Keratinocyte (primary cell): ENCODE data around the gene SLC25A30. TPM values are rescaled to one million over a fixed set of nuclear protein-coding genes. Genes with fewer than 3 reads are reported as not detected.

ENCODE experiments used
- DNase-seq: peaks from one replicate; pipeline ENCODE4 v3.0.0-alpha.2; 2011; ENCODE audit warnings: low read depth, missing footprints, low spot score
- FAIRE-seq: peaks from 2 replicates; lab custom pipeline; 2011; peaks lifted over from hg19 to GRCh38; lab: Jason Lieb, UNC
- H2AFZ ChIP-seq: 2 replicates; pipeline ENCODE4 v1.6.0; 2012; ENCODE audit warnings: low read length, control low read depth, inconsistent platforms; ENCODE audit not compliant: control insufficient read depth
- H3K27ac ChIP-seq: 2 replicates; pipeline ENCODE4 v1.5.1; 2011; ENCODE audit warnings: low read length; ENCODE audit not compliant: control insufficient read depth, insufficient read depth
- H3K27me3 ChIP-seq: 3 replicates; pipeline ENCODE4 v1.6.0; 2011; ENCODE audit warnings: low read length; ENCODE audit not compliant: control insufficient read depth, insufficient read depth; ENCODE audit errors: extremely low read depth
- H3K36me3 ChIP-seq, 2 experiments: 2 replicates in 1 of 2; 3 replicates in 1 of 2; pipeline ENCODE4 v1.5.1; 2011; ENCODE audit warnings: low read length in 2 of 2, mild to moderate bottlenecking in 1 of 2; ENCODE audit not compliant: control insufficient read depth in 2 of 2, insufficient read depth in 2 of 2; ENCODE audit errors: extremely low read depth in 1 of 2
- H3K4me1 ChIP-seq: 3 replicates; pipeline ENCODE4 v1.5.1; 2011; ENCODE audit warnings: low read length; ENCODE audit not compliant: control insufficient read depth, insufficient read depth; ENCODE audit errors: extremely low read depth
- H3K4me2 ChIP-seq: 3 replicates; pipeline ENCODE4 v1.6.0; 2011; ENCODE audit warnings: low read depth, low read length; ENCODE audit not compliant: control insufficient read depth, insufficient read depth; ENCODE audit errors: extremely low read depth
- H3K4me3 ChIP-seq, 3 experiments: fragments of 200-600 bp in 1 of 3; sonication (generic) in 1 of 3; 2 replicates in 2 of 3; 3 replicates in 1 of 3; pipeline ENCODE4 v1.5.1; 2011 to 2016; ENCODE audit warnings: low read length in 3 of 3, mild to moderate bottlenecking in 3 of 3, control low read depth in 2 of 3, inconsistent platforms in 1 of 3, low read depth in 1 of 3, mixed read lengths in 1 of 3, mixed run types in 1 of 3, moderate library complexity in 1 of 3; ENCODE audit not compliant: control insufficient read depth in 2 of 3, insufficient read depth in 2 of 3; ENCODE audit errors: extremely low read depth in 1 of 3
- H3K79me2 ChIP-seq: 2 replicates; pipeline ENCODE4 v1.6.0; 2012; ENCODE audit warnings: low read length; ENCODE audit not compliant: control insufficient read depth, insufficient read depth
- H3K9ac ChIP-seq: 3 replicates; pipeline ENCODE4 v1.6.0; 2011; ENCODE audit warnings: low read length; ENCODE audit not compliant: control insufficient read depth, insufficient read depth; ENCODE audit errors: extremely low read depth
- H3K9me1 ChIP-seq: 3 replicates; pipeline ENCODE4 v1.6.0; 2011; ENCODE audit warnings: low read length; ENCODE audit not compliant: control insufficient read depth, insufficient read depth; ENCODE audit errors: extremely low read depth
- H3K9me3 ChIP-seq: 2 replicates; pipeline ENCODE4 v1.5.1; 2012; ENCODE audit warnings: low read depth, low read length; ENCODE audit not compliant: control insufficient read depth
- H4K20me1 ChIP-seq: 3 replicates; pipeline ENCODE4 v1.6.0; 2011; ENCODE audit warnings: low read length; ENCODE audit not compliant: control insufficient read depth, insufficient read depth; ENCODE audit errors: extremely low read depth
- CTCF ChIP-seq, 3 experiments: IDR thresholded peaks in 1 of 3; conservative IDR thresholded peaks in 1 of 3; optimal IDR thresholded peaks in 1 of 3; 2 replicates in 2 of 3; 3 replicates in 1 of 3; pipeline versions ENCODE3 to v1.5.1; 2011; ENCODE audit warnings: low read length in 3 of 3, mild to moderate bottlenecking in 3 of 3, moderate library complexity in 2 of 3, control low read depth in 1 of 3, inconsistent platforms in 1 of 3; ENCODE audit not compliant: insufficient read depth in 2 of 3; ENCODE audit errors: extremely low read depth in 1 of 3
- EZH2 ChIP-seq: IDR thresholded peaks from one replicate; pipeline ENCODE4 v1.6.1; 2012; ENCODE audit warnings: inconsistent platforms, mild to moderate bottlenecking, low read length, moderate library complexity
- dilution Hi-C: fragments of 300-500 bp; cut with MboI; formaldehyde crosslinking; loops from one replicate; pipeline ENCODE4 v1.7.0; 2020; ENCODE audit warnings: low sequenced_read_pairs; ENCODE audit not compliant: extremely low pct_ligation_motif_present
- polyA plus RNA-seq, 5 experiments: library from polyadenylated mRNA; depleted of rRNA in 3 of 5; stranded (reverse) in 3 of 5; stranded (forward) in 1 of 5; unstranded in 1 of 5; fragments of >200 nt; gene quantifications; 1 replicate in 1 of 5; 2 replicates in 3 of 5; 3 replicates in 1 of 5; pipeline versions ENCODE4 v1.2.1 to v1.2.3, GENCODE V29; 2011 to 2012; ENCODE audit warnings: missing spikeins in 2 of 5, low read depth in 1 of 5, low replicate concordance in 1 of 5

The SLC25A30 gene
- polyA plus RNA-seq, 1 donor (not counting 4 experiments of a cell fraction or from before 2014, with no cell fraction given): 24.5 TPM

DNA sequence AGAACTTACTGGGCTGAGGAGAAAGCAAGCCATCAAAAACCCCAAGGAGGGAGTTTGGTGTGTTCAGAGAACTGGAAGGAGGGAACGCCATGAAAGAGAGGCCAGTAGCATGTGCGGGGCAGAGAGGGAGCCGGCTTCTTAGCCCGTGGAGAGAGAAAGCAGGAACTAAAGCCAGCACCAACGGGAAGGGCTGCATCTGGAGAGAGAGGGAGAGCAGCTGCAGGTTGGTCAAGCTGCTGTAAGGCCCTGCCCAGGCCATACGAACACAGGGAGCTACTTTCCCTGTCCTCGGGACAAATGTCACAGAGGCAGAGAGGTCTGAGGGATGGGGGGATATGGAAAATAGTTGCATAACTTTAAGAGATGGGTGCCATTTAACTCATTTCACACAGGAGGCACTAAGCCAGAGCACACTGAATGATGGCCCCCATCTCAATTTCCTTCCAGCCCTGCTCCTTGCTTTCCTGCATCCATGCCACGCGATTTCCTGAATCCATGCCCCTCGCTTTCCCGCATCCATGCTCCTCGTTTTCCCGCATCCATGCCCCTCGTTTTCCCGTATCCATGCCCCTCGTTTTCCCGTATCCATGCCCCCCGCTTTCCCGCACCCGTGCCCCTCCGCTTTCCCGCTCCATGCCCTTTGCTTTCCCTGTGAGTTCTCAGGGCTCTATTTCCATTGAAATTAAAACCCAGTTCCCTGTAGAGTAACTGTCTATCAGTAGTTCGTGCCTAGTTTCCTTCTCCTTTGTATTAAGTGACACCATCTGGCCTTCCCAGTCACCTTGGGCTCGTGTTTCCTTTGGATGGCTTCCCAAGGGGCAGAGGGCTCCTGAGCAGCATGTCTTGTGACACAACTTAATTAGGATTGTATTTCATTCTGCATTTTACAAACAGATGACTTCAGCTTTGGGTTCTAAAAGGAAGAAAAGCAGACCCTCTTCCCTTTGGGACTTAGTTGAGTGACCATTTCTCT, 45.7 kb downstream of the SLC25A30 start:
- TF ChIP-seq CTCF (optimal IDR thresholded peaks at IDR 0.05 in 1 of 3, IDR thresholded peaks at IDR 0.05 in 1 of 3, conservative IDR thresholded peaks at IDR 0.05 in 1 of 3; ENCODE audit: extremely low read depth in 1 of 3, insufficient read depth in 2 of 3, low read length in 3 of 3) (no peak), EZH2 (no peak)

DNA sequence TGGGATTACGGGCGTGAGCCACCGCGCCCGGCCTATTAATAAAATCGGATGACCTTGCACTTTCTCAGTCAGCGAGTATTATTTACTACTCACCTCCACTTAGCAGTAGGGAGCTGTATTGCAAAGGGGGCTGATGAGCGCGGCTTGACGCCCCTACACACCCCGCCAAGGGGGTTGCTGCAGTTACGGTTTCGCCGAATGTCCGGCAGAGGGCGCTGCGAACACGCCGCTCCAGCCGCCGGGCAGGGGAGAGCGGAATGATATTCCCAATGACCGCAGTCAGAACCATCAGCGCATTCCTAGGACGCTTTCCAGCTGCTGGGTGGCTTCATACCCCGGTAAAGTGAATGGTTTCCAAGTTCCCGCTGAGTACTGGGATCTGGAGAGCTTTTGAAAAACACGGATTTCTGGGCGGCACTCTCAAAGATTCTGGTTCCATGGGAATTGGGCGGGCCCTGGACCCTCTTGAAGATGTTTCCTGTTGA, 47.2 kb downstream of the SLC25A30 start:
- no peak for DNase-seq
- Histone ChIP-seq H3K4me1 (peaks cover 20% of the 10 kb centered on the region), H3K9ac (no peak overlapping the region), H3K27me3 (no peaks in the 10 kb centered on the region), H2AFZ (no peak overlapping the region), H4K20me1 (no peaks in the 10 kb centered on the region), H3K9me3 (no peaks in the 10 kb centered on the region), H3K27ac (no peak overlapping the region), H3K79me2 (no peaks in the 10 kb centered on the region), H3K36me3 (no peaks in the 10 kb centered on the region), H3K4me3 (no peak overlapping the region), H3K9me1 (no peaks in the 10 kb centered on the region), H3K4me2 (peak overlapping the region; percentile 22)
- dilution Hi-C loops: no loop called here
- no peak for TF ChIP-seq EZH2
- peak; percentile 69 to 94 (median 83) for TF ChIP-seq CTCF (optimal IDR thresholded peaks at IDR 0.05 in 1 of 3, IDR thresholded peaks at IDR 0.05 in 1 of 3, conservative IDR thresholded peaks at IDR 0.05 in 1 of 3; ENCODE audit: extremely low read depth in 1 of 3, insufficient read depth in 2 of 3, low read length in 3 of 3)
- FAIRE-seq: peak; percentile 49

More for the DNA sequence above, 45.7 kb downstream of the SLC25A30 start:
- Histone ChIP-seq H4K20me1 (no peaks in the 10 kb centered on the region), H3K9ac (no peak overlapping the region), H3K4me1 (peaks cover 17% of the 10 kb centered on the region), H3K9me3 (no peaks in the 10 kb centered on the region), H3K27me3 (no peaks in the 10 kb centered on the region), H3K9me1 (no peaks in the 10 kb centered on the region), H3K27ac (no peak overlapping the region), H3K79me2 (no peaks in the 10 kb centered on the region), H2AFZ (no peak overlapping the region), H3K4me2 (no peak overlapping the region), H3K4me3 (no peak overlapping the region), H3K36me3 (no peaks in the 10 kb centered on the region)
- DNase-seq: no peak
- FAIRE-seq: no peak
- dilution Hi-C loops: no loop called here
